ENCODE results near the gene PON1.

Gene PON1

DNA sequence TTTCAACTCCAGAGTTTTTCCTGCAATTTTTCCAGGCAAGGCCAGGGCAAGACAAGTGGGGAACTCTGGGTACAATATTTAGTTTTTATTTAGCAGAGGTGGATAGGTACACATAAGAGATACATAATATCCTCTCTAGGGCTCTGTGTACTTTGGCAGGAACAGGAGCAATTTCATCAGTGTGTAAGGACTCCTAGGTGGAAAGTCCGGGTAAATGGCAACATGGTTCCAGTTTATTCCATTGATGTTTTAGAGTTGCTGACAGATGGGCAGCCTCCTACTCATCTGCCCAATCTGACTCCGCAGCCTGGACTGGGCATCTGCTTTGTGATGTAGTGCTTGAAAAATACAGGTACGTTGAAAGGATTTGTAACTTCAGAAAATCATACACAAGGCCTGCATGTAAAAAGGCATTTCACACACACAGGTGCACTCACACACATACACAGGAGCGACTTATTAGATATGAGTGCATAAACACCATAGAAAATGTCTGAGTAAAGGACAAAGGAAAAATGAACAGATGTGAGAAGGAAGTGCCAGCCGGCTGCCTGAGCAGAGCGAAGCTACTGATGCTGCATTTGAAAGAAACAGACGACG lies 5.7 kb downstream of the PON1 start:
- DNase-seq (ENCODE audit: extremely low read depth in 1 of 2, low read depth in 1 of 2), result no peak

- DNase-seq (ENCODE audit: extremely low read depth in 1 of 2, low read depth in 1 of 2), result no peak
These were observed 6.4 kb downstream of the PON1 start for GRCh38 chr7:95317966-95318365.

DNA sequence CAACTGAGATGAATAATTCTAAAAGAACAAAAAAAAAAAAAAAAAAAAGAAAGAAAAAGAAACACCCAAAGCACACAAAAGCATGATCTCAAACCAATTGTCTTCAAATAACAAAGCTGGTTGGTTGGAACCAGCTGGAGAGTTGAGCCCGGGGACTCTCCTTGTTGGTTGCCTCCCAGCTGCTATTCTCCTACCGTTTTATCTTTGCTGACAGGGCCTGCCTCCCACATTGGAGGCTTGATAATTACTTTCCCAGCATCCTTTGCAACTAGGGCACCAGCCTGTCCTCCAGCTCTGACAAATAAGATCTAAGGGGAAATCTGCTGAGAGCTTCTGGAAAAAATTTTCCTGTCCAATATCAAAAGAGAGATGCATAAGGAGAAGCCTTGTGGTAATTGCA lies 6.8 kb downstream of the PON1 start:
- no peak for DNase-seq (ENCODE audit: extremely low read depth in 1 of 2, low read depth in 1 of 2)

DNA sequence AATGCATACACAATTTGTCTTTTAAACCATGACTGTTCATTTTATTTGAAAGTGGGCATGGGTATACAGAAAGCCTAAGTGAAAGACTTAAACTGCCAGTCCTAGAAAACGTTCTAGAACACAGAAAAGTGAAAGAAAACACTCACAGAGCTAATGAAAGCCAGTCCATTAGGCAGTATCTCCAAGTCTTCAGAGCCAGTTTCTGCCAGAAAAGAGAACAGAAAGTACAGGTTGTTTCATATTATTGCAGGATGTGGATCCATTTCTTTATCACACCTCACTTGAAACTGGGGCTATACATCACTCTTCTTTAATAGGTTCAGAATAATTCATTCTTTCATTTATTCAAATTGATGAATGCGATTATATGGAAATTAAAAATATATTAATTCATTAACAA lies 7.7 kb downstream of the PON1 start:
- DNase-seq (ENCODE audit: extremely low read depth in 1 of 2, low read depth in 1 of 2), result no peak

DNA sequence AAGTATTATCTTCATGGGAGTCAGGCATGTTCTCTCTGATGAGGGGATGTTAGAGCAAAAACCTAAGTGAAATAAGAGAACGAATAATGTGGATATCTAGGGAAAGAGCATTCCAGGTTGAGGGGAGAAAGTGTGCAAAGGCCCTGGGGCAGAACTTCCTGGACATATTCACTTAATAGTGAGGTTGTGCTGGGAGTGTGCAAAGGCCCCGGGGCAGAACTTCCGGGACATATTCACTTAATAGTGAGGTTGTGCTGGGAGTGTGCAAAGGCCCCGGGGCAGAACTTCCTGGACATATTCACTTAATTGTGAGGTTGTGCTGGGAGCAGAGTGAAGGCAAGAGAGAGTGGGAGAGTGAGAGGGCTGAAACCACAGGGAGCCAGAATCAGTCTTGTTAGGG lies 11.8 kb downstream of the PON1 start:
- no peak for DNase-seq (ENCODE audit: extremely low read depth in 1 of 2, low read depth in 1 of 2)

- no peak for DNase-seq (ENCODE audit: extremely low read depth in 1 of 2, low read depth in 1 of 2)
These were observed 12.9 kb downstream of the PON1 start for GRCh38 chr7:95311389-95311788.

GRCh38 chr7:95309951-95310350 lies 14.4 kb downstream of the PON1 start:
- no peak for DNase-seq (ENCODE audit: extremely low read depth in 1 of 2, low read depth in 1 of 2)

- DNase-seq (ENCODE audit: extremely low read depth in 1 of 2, low read depth in 1 of 2), result no peak
These were observed 19.3 kb downstream of the PON1 start for GRCh38 chr7:95304990-95305389.

- DNase-seq (ENCODE audit: extremely low read depth in 1 of 2, low read depth in 1 of 2), result no peak
These were observed 21.1 kb downstream of the PON1 start for GRCh38 chr7:95303013-95303905.

DNA sequence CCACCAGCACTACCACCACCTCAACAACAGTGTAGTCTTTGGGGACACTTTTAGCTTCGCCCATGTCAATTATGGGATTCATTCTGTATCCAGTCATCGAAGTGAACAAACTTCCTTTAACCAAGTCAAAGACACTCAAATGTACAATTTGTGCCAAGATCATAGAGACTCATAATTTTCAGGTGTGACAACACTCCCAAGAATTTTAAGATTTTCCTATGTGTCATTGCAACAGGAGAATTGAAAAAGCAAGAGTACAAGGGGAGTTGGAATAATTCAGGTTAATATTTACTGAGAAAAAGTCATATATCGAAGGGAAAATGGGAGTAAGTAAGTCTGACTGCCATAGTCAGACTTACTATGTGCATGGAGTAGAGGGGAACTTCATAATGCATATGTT lies 26.2 kb downstream of the PON1 start:
- DNase-seq (ENCODE audit: extremely low read depth in 1 of 2, low read depth in 1 of 2), result no peak

DNA sequence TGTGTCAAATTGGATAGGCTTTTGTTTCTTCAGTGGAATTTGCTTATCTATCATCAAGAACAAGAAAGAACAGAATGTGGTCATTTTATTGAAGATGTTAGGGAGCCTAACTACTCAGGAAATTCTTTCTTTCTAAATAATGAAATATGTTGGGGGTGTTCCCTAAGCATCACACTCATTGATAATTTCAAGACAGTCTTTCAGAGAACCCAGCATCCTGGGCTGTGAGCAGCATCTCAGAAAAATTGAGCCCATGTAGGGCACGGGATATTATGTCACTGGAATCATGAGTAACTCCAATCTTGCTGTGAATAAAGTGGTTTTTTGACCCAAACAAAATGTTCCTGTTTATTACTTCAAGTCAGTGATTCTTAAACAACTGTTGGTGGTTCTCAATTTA lies 27.3 kb downstream of the PON1 start:
- DNase-seq (ENCODE audit: extremely low read depth in 1 of 2, low read depth in 1 of 2), result no peak

DNA sequence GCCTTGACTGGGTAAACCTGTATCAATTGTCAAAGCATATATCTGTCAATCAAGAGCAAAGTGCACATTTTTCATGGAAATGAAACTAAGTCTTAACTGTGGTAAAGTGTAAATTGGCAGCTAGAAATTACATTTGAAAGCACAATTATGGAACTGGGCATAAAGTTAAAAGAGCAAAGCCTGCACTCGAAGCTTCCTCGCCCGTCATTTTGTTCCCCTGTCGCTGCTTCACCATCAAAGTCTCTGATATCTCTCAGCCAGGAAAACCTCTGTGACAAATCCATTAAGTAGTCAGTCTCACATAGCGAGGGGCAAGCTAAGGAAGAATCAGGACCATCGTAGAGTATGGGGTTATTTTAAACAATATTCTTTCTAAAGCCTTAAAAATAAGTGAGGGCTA lies 27.9 kb downstream of the PON1 start:
- DNase-seq (ENCODE audit: extremely low read depth in 1 of 2, low read depth in 1 of 2), result no peak

GRCh38 chr7:95295397-95295796 lies 28.9 kb downstream of the PON1 start:
- DNase-seq (ENCODE audit: extremely low read depth in 1 of 2, low read depth in 1 of 2), result no peak

- no peak for DNase-seq (ENCODE audit: extremely low read depth in 1 of 2, low read depth in 1 of 2)
These were observed 34.0 kb downstream of the PON1 start for GRCh38 chr7:95290166-95290830.

GRCh38 chr7:95286096-95286495 lies 38.2 kb downstream of the PON1 start:
- no peak for DNase-seq (ENCODE audit: extremely low read depth in 1 of 2, low read depth in 1 of 2)

DNA sequence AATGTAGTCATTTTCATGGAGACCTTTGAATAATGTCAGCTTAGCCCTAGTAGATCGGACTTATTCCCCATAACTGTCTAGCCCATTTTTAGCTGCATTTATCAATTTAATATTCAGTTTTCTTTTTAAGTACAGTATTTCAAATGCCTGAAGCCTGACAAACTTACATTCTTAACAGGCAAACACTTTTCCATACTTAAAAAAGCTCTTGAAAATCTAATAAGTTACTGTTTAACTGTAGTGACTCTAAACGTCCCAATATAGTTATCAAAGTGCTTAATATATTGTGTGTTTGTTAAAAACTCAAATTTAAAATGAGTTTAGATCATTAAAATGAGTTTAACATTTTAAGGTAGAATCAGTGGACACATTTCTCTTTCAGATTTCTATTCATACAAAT lies 44.9 kb downstream of the PON1 start:
- DNase-seq (ENCODE audit: extremely low read depth in 1 of 2, low read depth in 1 of 2), result no peak

- DNase-seq (ENCODE audit: extremely low read depth in 1 of 2, low read depth in 1 of 2), result no peak
These were observed 48.2 kb downstream of the PON1 start for GRCh38 chr7:95276114-95276513.

DNA sequence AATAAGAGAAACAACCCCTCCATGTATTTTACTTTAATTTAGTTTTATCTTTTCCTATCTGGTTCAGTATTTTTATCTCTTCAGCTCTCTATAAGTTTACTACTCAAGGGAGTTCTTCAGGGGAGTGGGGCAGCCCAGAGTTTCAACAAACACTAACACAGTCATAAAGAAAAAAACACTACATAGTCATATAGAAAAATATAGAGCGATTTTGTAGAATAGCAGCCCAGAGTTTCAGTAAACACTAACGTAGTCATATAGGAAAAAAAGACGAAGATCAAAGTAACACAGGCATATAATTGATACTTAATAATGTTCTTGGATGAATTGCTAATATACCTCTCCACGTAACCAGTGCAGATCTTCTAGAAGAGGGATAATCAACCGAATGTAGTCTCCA lies 54.7 kb downstream of the PON1 start:
- no peak for DNase-seq (ENCODE audit: extremely low read depth in 1 of 2, low read depth in 1 of 2)

GRCh38 chr7:95267754-95268153 lies 56.6 kb downstream of the PON1 start:
- DNase-seq (ENCODE audit: extremely low read depth in 1 of 2, low read depth in 1 of 2), result no peak

- no peak for DNase-seq (ENCODE audit: extremely low read depth in 1 of 2, low read depth in 1 of 2)
These were observed 58.7 kb downstream of the PON1 start for GRCh38 chr7:95265634-95266033.

DNA sequence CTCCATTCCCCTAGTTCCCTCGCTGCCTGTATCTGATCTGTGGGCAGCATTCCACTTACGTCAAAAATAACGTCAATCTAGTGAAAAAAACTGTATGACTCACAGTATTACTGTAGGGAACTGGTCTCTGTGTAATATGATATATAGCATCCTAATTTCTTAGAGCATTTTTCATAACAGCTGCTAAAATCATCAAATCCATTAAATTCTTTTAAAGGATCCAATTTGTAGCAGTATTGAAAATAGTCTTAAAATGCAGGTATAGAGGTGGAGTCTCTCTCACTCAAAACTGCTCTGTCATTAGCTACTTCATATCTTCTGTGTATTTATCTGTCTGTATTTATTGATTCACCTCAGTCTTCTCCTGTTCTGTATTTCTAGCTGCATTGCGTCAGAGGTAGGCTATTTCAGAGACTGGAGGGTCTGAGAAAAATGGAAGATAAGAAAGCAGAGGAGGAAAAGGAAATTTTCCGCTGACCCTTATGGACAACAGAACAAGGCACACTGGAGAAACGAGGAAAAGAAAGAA lies 59.9 kb downstream of the PON1 start:
- DNase-seq (ENCODE audit: extremely low read depth in 1 of 2, low read depth in 1 of 2), result no peak
